K562 (cell line): ENCODE data around the gene FADD.

ENCODE experiments used
- GABPB1 ChIP-seq: sonication (generic); formaldehyde crosslinking; IDR thresholded peaks from 2 replicates; pipeline ENCODE4 v1.8.0; 2022; ENCODE audit warnings: mild to moderate bottlenecking, missing genetic modification reagents
- PHB2 ChIP-seq: fragments of 450-650 bp; IDR thresholded peaks from 2 replicates; pipeline ENCODE4 v1.6.1; 2017; ENCODE audit warnings: low read depth
- ZNF780A ChIP-seq: fragments of 250-450 bp; sonication (Bioruptor Pico); IDR thresholded peaks from 2 replicates; pipeline ENCODE4 v1.5.0; 2021; ENCODE audit warnings: mild to moderate bottlenecking
- TF ChIP-seq, protein P1 (sequence below): sonication (generic); formaldehyde crosslinking; IDR thresholded peaks from 2 replicates; pipeline ENCODE4 v1.5.0; 2020; ENCODE audit warnings: missing genetic modification reagents

DNA sequence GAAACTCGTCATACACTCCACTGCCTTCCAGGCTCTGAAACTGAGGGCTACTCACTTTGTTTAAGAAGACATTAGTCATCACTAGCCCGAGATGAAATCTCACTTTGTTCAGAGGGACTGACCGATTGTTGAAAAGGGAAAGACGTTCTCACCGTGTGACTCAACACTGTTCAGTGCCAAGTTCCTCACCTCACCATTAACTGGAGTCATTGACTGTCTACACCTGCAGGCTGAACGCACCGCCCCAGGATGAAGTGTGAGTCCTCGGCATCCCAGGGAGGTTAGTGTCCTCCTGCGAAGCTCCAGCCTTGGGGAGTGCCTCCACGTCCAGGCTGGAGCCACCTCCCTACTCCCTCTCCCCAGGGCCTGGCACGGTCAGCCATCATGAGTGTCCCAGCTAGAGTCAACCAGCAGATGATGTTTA is 30.4 kb downstream of the FADD start:
- TF ChIP-seq GABPB1 (CRISPR knock-in tag): no peak
- TF ChIP-seq PHB2: no peak
- TF ChIP-seq ZNF780A (CRISPR knock-in tag): no peak
- TF ChIP-seq, protein P1, sequence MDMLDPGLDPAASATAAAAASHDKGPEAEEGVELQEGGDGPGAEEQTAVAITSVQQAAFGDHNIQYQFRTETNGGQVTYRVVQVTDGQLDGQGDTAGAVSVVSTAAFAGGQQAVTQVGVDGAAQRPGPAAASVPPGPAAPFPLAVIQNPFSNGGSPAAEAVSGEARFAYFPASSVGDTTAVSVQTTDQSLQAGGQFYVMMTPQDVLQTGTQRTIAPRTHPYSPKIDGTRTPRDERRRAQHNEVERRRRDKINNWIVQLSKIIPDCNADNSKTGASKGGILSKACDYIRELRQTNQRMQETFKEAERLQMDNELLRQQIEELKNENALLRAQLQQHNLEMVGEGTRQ (CRISPR knock-in tag): no peak
